KMS-11 (cell line): ENCODE measurements around the gene SSTR5.

ENCODE experiments used
- H2AFZ ChIP-seq: fragments of 200-600 bp; sonication (generic); 2 replicates; pipeline ENCODE4 v1.6.1; 2016; ENCODE audit warnings: antibody characterized with exemption, mixed run types, low read depth
- H3K27ac ChIP-seq: fragments of 200-600 bp; sonication (generic); 2 replicates; pipeline ENCODE4 v1.6.1; 2016; ENCODE audit warnings: mild to moderate bottlenecking, mixed run types
- H3K27me3 ChIP-seq: fragments of 200-600 bp; sonication (generic); 2 replicates; pipeline ENCODE4 v1.6.1; 2017; ENCODE audit warnings: mild to moderate bottlenecking, low read depth, mixed run types, moderate library complexity; ENCODE audit not compliant: insufficient read depth
- H3K36me3 ChIP-seq: fragments of 200-600 bp; sonication (generic); 2 replicates; pipeline ENCODE4 v1.6.1; 2017; ENCODE audit warnings: mild to moderate bottlenecking, mixed run types; ENCODE audit not compliant: insufficient read depth
- H3K4me1 ChIP-seq: fragments of 200-600 bp; sonication (generic); 2 replicates; pipeline ENCODE4 v1.6.1; 2016; ENCODE audit warnings: mild to moderate bottlenecking, low read depth, mixed run types; ENCODE audit not compliant: poor library complexity, severe bottlenecking
- H3K4me2 ChIP-seq: fragments of 200-600 bp; sonication (generic); 2 replicates; pipeline ENCODE4 v1.7.0; 2016; ENCODE audit warnings: mild to moderate bottlenecking, mixed run types
- H3K4me3 ChIP-seq: fragments of 200-600 bp; sonication (generic); IDR thresholded peaks from 2 replicates; pipeline ENCODE4 v1.6.1; 2017; ENCODE audit warnings: low read depth, low read length, mixed read lengths; ENCODE audit not compliant: insufficient read depth
- H3K79me2 ChIP-seq: fragments of 200-600 bp; sonication (generic); 2 replicates; pipeline ENCODE4 v1.6.1; 2016; ENCODE audit warnings: low read depth, mixed run types; ENCODE audit not compliant: insufficient read depth
- H3K9ac ChIP-seq: fragments of 200-600 bp; sonication (generic); 2 replicates; pipeline ENCODE4 v1.6.1; 2016; ENCODE audit warnings: mild to moderate bottlenecking, mixed run types
- H4K20me1 ChIP-seq: fragments of 200-600 bp; sonication (generic); 2 replicates; pipeline ENCODE4 v1.6.1; 2016; ENCODE audit warnings: mild to moderate bottlenecking, mixed run types; ENCODE audit not compliant: insufficient read depth
- CTCF ChIP-seq: fragments of 200-600 bp; sonication (generic); conservative IDR thresholded peaks from 2 replicates; pipeline ENCODE4 v1.6.1; 2017; ENCODE audit warnings: low read depth, mild to moderate bottlenecking, antibody characterized with exemption, low read length, moderate library complexity, mixed read lengths

The SSTR5 gene

GRCh38 chr16:1037394-1038257 is 34.9 kb upstream of the SSTR5 start:
- Histone ChIP-seq H3K4me2 (no peak overlapping the region), H3K9ac (no peak overlapping the region), H2AFZ (no peak overlapping the region), H3K36me3 (no peaks in the 10 kb centered on the region), H3K4me1 (no peaks in the 10 kb centered on the region), H3K4me3 (no peak overlapping the region), H3K79me2 (no peaks in the 10 kb centered on the region), H4K20me1 (no peaks in the 10 kb centered on the region), H3K27me3 (peaks cover 72% of the 10 kb centered on the region), H3K27ac (no peak overlapping the region)
- no peak for TF ChIP-seq CTCF

- Histone ChIP-seq H3K4me2 (no peak overlapping the region), H3K27me3 (peaks cover 76% of the 10 kb centered on the region), H3K36me3 (no peaks in the 10 kb centered on the region), H3K4me1 (no peaks in the 10 kb centered on the region), H3K9ac (no peak overlapping the region), H3K4me3 (no peak overlapping the region), H4K20me1 (no peaks in the 10 kb centered on the region), H3K79me2 (no peaks in the 10 kb centered on the region), H3K27ac (no peak overlapping the region), H2AFZ (no peak overlapping the region)
- TF ChIP-seq CTCF, result no peak
Observed at GRCh38 chr16:1038932-1039331, 33.6 kb upstream of the SSTR5 start.

GRCh38 chr16:1039762-1040161 is 32.8 kb upstream of the SSTR5 start:
- H2AFZ ChIP-seq, result no peak overlapping the region
- no peak overlapping the region for H3K9ac ChIP-seq
- H3K4me2 ChIP-seq, result no peak overlapping the region
- H4K20me1 ChIP-seq, result no peaks in the 10 kb centered on the region
- no peaks in the 10 kb centered on the region for H3K79me2 ChIP-seq
- TF ChIP-seq CTCF, result no peak
- H3K27me3 ChIP-seq, result peaks cover 83% of the 10 kb centered on the region
- H3K4me1 ChIP-seq, result no peaks in the 10 kb centered on the region
- no peak overlapping the region for H3K4me3 ChIP-seq
- no peaks in the 10 kb centered on the region for H3K36me3 ChIP-seq
- H3K27ac ChIP-seq, result no peak overlapping the region

GRCh38 chr16:1040346-1040745 is 32.2 kb upstream of the SSTR5 start:
- no peaks in the 10 kb centered on the region for H3K79me2 ChIP-seq
- H3K27ac ChIP-seq, result no peak overlapping the region
- H3K9ac ChIP-seq, result no peak overlapping the region
- H3K4me3 ChIP-seq, result no peak overlapping the region
- H3K4me1 ChIP-seq, result no peaks in the 10 kb centered on the region
- no peak overlapping the region for H2AFZ ChIP-seq
- H3K36me3 ChIP-seq, result no peaks in the 10 kb centered on the region
- TF ChIP-seq CTCF, result no peak
- H4K20me1 ChIP-seq, result no peaks in the 10 kb centered on the region
- peaks cover 87% of the 10 kb centered on the region for H3K27me3 ChIP-seq
- no peak overlapping the region for H3K4me2 ChIP-seq
